Adrenal gland (tissue), 5 donors: ENCODE data around the gene PZP.

Source experiments
- CTCF ChIP-seq, 6 experiments: fragments of 450-650 bp in 4 of 6; fragments of 200-600 bp in 2 of 6; sonication (generic) in 1 of 6; IDR thresholded peaks; 1 replicate in 5 of 6; 2 replicates in 1 of 6; pipeline versions ENCODE4 v1.5.1 to v1.8.0; 2016 to 2021; ENCODE audit warnings: antibody characterized with exemption in 6 of 6, mild to moderate bottlenecking in 2 of 6, moderate library complexity in 1 of 6
- POLR2A ChIP-seq, 2 donors: fragments of 450-650 bp; IDR thresholded peaks; one replicate each; pipeline ENCODE4 v1.6.1; 2017; ENCODE audit warnings: antibody characterized with exemption in 2 of 2, mild to moderate bottlenecking in 2 of 2, moderate library complexity in 1 of 2
- donor health status: DM: no; HTN: no; CAD: no.

GRCh38 chr12:9134981-9135628 lies 73.1 kb downstream of the PZP start:
- TF ChIP-seq POLR2A (IDR thresholded peaks at IDR 0.05): no peak
- peak in 2 of 6 experiments; percentile 15 to 17 for TF ChIP-seq CTCF (IDR thresholded peaks at IDR 0.05)
